ENCODE data around the gene MRPL12. TPM values are rescaled to one million over a fixed set of nuclear protein-coding genes. Genes with fewer than 3 reads are reported as not detected.

Gene MRPL12
- total and polyA plus RNA-seq, 8 donors: 27.2 to 72.2 (median 35.3) TPM

DNA sequence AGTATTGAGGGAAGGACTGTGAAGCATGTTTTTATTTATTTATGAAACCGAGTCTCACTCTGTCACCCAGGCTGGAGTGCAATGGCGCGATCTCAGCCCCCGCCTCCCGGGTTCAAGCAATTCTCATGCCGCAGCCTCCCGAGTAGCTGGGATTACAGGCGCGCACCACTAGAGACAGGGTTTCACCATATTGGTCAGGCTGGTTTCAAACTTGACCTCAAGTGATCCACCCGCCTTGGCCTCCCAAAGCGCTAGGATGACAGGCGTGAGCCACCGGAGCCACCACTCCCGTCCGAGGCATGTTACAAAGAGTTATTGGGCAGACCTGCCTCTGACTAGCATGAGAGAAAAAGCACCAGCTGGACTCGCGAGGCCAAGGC is 3.1 kb downstream of the MRPL12 start:
- H3K4me1 ChIP-seq: peaks cover 21 to 44% of the 10 kb centered on the region in 2 donors
- intact Hi-C loops (cut with DNase I): no loop called here
- peaks cover 0 to 44% of the 10 kb centered on the region in 2 donors for H3K36me3 ChIP-seq
- H3K27me3 ChIP-seq: no peaks in the 10 kb centered on the region
- H3K9me3 ChIP-seq: no peaks in the 10 kb centered on the region
- no peak overlapping the region for H3K4me3 ChIP-seq
- no peak overlapping the region for H3K27ac ChIP-seq
- TF ChIP-seq, protein P1, sequence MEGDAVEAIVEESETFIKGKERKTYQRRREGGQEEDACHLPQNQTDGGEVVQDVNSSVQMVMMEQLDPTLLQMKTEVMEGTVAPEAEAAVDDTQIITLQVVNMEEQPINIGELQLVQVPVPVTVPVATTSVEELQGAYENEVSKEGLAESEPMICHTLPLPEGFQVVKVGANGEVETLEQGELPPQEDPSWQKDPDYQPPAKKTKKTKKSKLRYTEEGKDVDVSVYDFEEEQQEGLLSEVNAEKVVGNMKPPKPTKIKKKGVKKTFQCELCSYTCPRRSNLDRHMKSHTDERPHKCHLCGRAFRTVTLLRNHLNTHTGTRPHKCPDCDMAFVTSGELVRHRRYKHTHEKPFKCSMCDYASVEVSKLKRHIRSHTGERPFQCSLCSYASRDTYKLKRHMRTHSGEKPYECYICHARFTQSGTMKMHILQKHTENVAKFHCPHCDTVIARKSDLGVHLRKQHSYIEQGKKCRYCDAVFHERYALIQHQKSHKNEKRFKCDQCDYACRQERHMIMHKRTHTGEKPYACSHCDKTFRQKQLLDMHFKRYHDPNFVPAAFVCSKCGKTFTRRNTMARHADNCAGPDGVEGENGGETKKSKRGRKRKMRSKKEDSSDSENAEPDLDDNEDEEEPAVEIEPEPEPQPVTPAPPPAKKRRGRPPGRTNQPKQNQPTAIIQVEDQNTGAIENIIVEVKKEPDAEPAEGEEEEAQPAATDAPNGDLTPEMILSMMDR (IDR thresholded peaks at IDR 0.05): no peak
- DNase-seq (no peak), ATAC-seq (no peak)

DNA sequence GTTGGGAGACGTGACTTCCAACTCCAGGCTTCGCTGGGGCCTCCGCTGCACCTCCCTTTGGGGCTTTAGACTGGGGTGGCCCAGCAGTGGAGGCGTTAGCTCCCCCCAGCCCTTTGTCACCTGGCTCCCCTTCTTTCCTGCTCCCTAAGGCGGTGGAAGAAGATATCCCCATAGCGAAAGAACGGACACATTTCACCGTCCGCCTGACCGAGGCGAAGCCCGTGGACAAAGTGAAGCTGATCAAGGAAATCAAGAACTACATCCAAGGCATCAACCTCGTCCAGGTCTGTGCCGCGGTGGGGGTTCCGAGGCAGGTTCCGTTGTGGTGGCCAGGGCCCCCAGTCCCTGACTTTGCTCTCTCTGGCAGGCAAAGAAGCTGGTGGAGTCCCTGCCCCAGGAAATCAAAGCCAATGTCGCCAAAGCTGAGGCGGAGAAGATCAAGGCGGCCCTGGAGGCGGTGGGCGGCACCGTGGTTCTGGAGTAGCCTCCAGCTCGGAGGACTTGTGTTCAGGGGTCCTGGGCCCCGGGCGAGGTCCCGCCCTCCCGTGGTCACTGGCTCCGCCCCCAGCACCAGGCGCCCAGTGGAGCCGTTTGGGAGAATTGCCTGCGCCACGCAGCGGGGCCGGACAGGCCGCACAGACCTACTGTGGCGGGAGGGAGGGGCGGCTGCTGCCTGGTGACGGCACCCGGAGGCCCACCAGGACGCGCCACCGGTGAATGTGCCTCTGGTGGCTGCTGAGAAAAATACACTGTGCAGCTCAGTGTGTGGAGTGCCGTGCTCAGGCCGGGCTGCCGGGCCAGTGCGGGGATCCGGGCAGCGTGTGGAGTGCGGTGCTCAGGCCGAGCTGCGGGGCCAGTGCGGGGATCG is 3.8 kb downstream of the MRPL12 start:
- DNase-seq (no peak), ATAC-seq (no peak)
- Histone ChIP-seq H3K36me3 (peaks cover 0 to 36% of the 10 kb centered on the region in 2 donors), H3K27me3 (no peaks in the 10 kb centered on the region), H3K4me3 (no peak overlapping the region), H3K9me3 (no peaks in the 10 kb centered on the region), H3K27ac (no peak overlapping the region), H3K4me1 (peaks cover 19 to 42% of the 10 kb centered on the region in 2 donors)
- intact Hi-C loops (cut with DNase I): no loop called here
- TF ChIP-seq, protein P1 (IDR thresholded peaks at IDR 0.05): no peak

DNA sequence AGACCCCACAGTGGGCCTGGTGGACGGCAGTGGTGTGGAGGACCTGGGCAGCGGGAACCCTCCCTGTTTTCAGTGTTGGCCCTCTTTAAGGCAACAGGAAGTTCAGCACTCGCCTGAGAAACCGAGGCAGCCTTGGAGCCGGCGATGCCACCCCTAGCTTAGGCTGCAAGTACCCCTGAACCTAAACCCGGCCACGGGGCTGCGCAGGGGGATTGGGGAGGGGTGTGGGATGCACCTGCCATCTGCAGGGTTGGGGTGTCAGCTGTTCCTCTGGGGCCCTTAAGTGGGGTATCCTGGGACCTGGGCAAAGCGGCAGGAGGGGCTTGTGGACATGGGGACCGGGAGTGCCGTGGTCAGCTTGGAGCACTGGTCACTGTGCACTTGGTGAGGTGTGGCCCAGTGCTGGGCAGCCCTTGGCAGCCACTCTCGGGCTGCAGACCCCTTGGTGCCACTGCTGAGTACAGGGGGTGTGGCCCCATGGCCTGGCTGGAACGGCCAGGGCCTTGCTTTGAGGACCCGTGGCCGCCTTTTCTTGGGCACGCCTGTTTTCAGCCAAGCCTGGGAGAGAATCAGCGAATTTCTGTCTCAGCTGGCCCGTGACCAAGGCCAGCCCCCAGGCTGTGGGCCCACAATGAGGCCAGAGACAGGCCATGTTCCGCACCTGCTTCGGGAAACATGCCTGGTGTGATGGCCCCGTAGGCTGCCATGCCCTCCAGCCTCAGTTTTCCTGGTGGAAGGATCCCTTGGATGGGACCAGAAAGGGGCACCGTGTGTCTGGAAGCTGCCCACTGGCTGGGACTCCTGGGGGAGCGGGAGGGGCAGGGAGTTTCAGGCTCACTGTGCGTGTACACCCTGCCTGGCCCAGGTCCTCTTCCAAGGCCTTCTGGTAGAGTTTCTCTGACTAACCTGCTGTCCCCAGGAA is 4.8 kb downstream of the MRPL12 start:
- TF ChIP-seq, protein P1 (IDR thresholded peaks at IDR 0.05): no peak
- Histone ChIP-seq H3K36me3 (peaks cover 0 to 36% of the 10 kb centered on the region in 2 donors), H3K9me3 (no peaks in the 10 kb centered on the region), H3K27me3 (no peaks in the 10 kb centered on the region), H3K4me1 (peaks cover 19 to 43% of the 10 kb centered on the region in 2 donors), H3K4me3 (no peak overlapping the region), H3K27ac (no peak overlapping the region)
- ATAC-seq (no peak), DNase-seq (no peak)
- intact Hi-C loops (cut with DNase I): no loop called here

DNA sequence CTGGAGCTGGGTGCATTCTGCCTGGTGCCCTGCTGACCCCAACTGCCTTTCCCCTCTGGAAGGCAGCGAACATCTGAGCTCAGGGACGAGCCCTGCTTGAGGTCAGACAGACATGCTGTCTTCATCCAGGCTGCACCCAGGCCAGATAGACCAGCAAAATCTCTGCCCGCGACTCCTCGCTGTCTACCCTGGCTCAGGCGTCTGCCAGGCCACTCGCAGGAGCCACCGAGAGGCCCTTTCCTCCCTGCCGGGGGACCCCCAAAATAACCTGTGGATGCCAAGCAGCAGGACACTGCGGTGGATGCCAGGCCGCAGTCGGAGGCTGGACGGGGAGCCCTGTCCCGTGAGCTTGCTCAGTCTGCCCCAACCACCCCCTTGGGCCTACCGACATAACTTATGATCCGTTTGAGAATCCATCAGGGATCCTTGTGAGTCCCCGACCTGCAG is 5.6 kb downstream of the MRPL12 start:
- Histone ChIP-seq H3K36me3 (peaks cover 0 to 36% of the 10 kb centered on the region in 2 donors), H3K4me3 (no peak overlapping the region), H3K27me3 (no peaks in the 10 kb centered on the region), H3K4me1 (peaks cover 23 to 48% of the 10 kb centered on the region in 2 donors), H3K9me3 (no peaks in the 10 kb centered on the region), H3K27ac (no peak overlapping the region)
- no peak for ATAC-seq
- intact Hi-C loops (cut with DNase I): no loop called here
- TF ChIP-seq, protein P1 (IDR thresholded peaks at IDR 0.05): no peak
- no peak for DNase-seq
